WTC11 (cell line): ENCODE measurements around the gene SPC24. TPM values are rescaled to one million over a fixed set of nuclear protein-coding genes. Genes with fewer than 3 reads are reported as not detected.

ENCODE experiments used
- ATAC-seq: fragments of 200-7000 bp; cut with Tn5 transposase; 2 replicates; pipeline ENCODE4 v1.10.0; 2021; ENCODE audit warnings: mild to moderate bottlenecking, moderate library complexity
- CTCF ChIA-PET: fragments of 300-600 bp; sonication (Branson Sonifier 250); formaldehyde crosslinking; loops from one replicate; lab custom pipeline; 2021; ENCODE audit warnings: antibody characterized with exemption; lab: Charles Lee
- POLR2A ChIA-PET: fragments of 350-600 bp; sonication (Branson Sonifier 250); formaldehyde crosslinking; loops from one replicate; lab custom pipeline; 2021; ENCODE audit warnings: antibody characterized with exemption; lab: Charles Lee
- DNase-seq: peaks from one replicate; pipeline ENCODE4 v3.0.0; 2021; ENCODE audit warnings: low spot score
- H3K27ac Mint-ChIP-seq: 2 replicates; pipeline ENCODE4 v1.8.0; 2021; ENCODE audit warnings: mixed read lengths
- H3K27me3 Mint-ChIP-seq: 2 replicates; pipeline ENCODE4 v1.8.0; 2021; ENCODE audit warnings: low read depth, mild to moderate bottlenecking, moderate library complexity, mixed read lengths
- H3K36me3 Mint-ChIP-seq: 2 replicates; pipeline ENCODE4 v1.8.0; 2021; ENCODE audit warnings: mixed read lengths
- H3K4me1 Mint-ChIP-seq: 2 replicates; pipeline ENCODE4 v1.8.0; 2022; ENCODE audit warnings: mixed read lengths
- H3K4me3 Mint-ChIP-seq: 2 replicates; pipeline ENCODE4 v1.8.0; 2021; ENCODE audit warnings: mild to moderate bottlenecking, moderate library complexity, mixed read lengths
- H3K9me3 Mint-ChIP-seq: 2 replicates; pipeline ENCODE4 v1.8.0; 2021; ENCODE audit warnings: mixed read lengths
- CBFB ChIP-seq: sonication (generic); formaldehyde crosslinking; IDR thresholded peaks from 2 replicates; pipeline ENCODE4 v1.8.1; 2022; ENCODE audit warnings: mild to moderate bottlenecking, low read depth, missing genetic modification reagents
- CREB1 ChIP-seq: sonication (generic); formaldehyde crosslinking; IDR thresholded peaks from 2 replicates; pipeline ENCODE4 v1.8.0; 2023; ENCODE audit warnings: mild to moderate bottlenecking, missing genetic modification reagents
- FOXJ3 ChIP-seq: sonication (generic); formaldehyde crosslinking; IDR thresholded peaks from 2 replicates; pipeline ENCODE4 v1.9.0; 2021; ENCODE audit warnings: missing genetic modification reagents, mild to moderate bottlenecking, borderline replicate concordance
- FOXK1 ChIP-seq: sonication (generic); formaldehyde crosslinking; IDR thresholded peaks from 2 replicates; pipeline ENCODE4 v1.8.0; 2022; ENCODE audit warnings: mild to moderate bottlenecking, moderate library complexity, missing genetic modification reagents
- GTF2I ChIP-seq: fragments of 250-450 bp; sonication (Bioruptor Pico); conservative IDR thresholded peaks from 2 replicates; pipeline ENCODE4 v1.4.0; 2021; ENCODE audit warnings: mild to moderate bottlenecking
- HMGA2 ChIP-seq: fragments of 250-450 bp; sonication (Bioruptor Pico); IDR thresholded peaks from 2 replicates; pipeline ENCODE4 v1.4.0; 2021; ENCODE audit warnings: mild to moderate bottlenecking, moderate library complexity
- JUN ChIP-seq: sonication (generic); formaldehyde crosslinking; IDR thresholded peaks from 2 replicates; pipeline ENCODE4 v1.8.0; 2023; ENCODE audit warnings: mild to moderate bottlenecking, missing genetic modification reagents
- NFATC4 ChIP-seq: fragments of 250-450 bp; sonication (Bioruptor Pico); IDR thresholded peaks from 2 replicates; pipeline ENCODE4 v1.9.0; 2021; ENCODE audit warnings: mild to moderate bottlenecking
- NFE2L1 ChIP-seq: sonication (generic); formaldehyde crosslinking; IDR thresholded peaks from 2 replicates; pipeline ENCODE4 v1.8.1; 2023; ENCODE audit warnings: missing genetic modification reagents
- NR1H2 ChIP-seq: sonication (generic); formaldehyde crosslinking; IDR thresholded peaks from 2 replicates; pipeline ENCODE4 v1.9.0; 2021; ENCODE audit warnings: mild to moderate bottlenecking, moderate library complexity, missing genetic modification reagents
- NR2C2 ChIP-seq: sonication (generic); formaldehyde crosslinking; IDR thresholded peaks from 2 replicates; pipeline ENCODE4 v1.8.0; 2022; ENCODE audit warnings: mild to moderate bottlenecking, missing genetic modification reagents
- RORB ChIP-seq: fragments of 250-450 bp; sonication (Bioruptor Pico); IDR thresholded peaks from 2 replicates; pipeline ENCODE4 v1.9.0; 2021; ENCODE audit warnings: mild to moderate bottlenecking
- SOX15 ChIP-seq: fragments of 250-450 bp; sonication (Bioruptor Pico); IDR thresholded peaks from 2 replicates; pipeline ENCODE4 v1.9.0; 2021; ENCODE audit warnings: mild to moderate bottlenecking
- SP1 ChIP-seq: sonication (generic); formaldehyde crosslinking; conservative IDR thresholded peaks from 2 replicates; pipeline ENCODE4 v1.8.1; 2022; ENCODE audit warnings: missing genetic modification reagents
- STAT6 ChIP-seq: sonication (generic); formaldehyde crosslinking; conservative IDR thresholded peaks from 2 replicates; pipeline ENCODE4 v1.8.1; 2023; ENCODE audit warnings: mild to moderate bottlenecking, low read depth, missing genetic modification reagents, moderate library complexity
- ZNF121 ChIP-seq: sonication (generic); formaldehyde crosslinking; IDR thresholded peaks from 2 replicates; pipeline ENCODE4 v1.8.0; 2023; ENCODE audit warnings: missing genetic modification reagents
- ZNF396 ChIP-seq: fragments of 250-450 bp; sonication (Bioruptor Pico); IDR thresholded peaks from 2 replicates; pipeline ENCODE4 v1.8.0; 2021; ENCODE audit warnings: mild to moderate bottlenecking, moderate library complexity, borderline replicate concordance
- ZNF416 ChIP-seq: fragments of 250-450 bp; sonication (Bioruptor Pico); IDR thresholded peaks from 2 replicates; pipeline ENCODE4 v1.9.0; 2021; ENCODE audit warnings: mild to moderate bottlenecking, inconsistent platforms
- total RNA-seq: library from RNA; stranded (reverse); gene quantifications from 3 replicates; pipeline ENCODE4 v1.2.3, GENCODE V29; 2021

The SPC24 gene
- total RNA-seq, 1 experiment from 2014 or later, result 62.2 TPM

GRCh38 chr19:11166281-11167142 lies 10.9 kb upstream of the SPC24 start:
- Mint-ChIP-seq H3K27me3 (no peaks in the 10 kb centered on the region; the same call in 1 of the 2 replicates), H3K4me1 (no peaks in the 10 kb centered on the region), H3K27ac (no peak overlapping the region), H3K9me3 (no peaks in the 10 kb centered on the region), H3K4me3 (no peak overlapping the region), H3K36me3 (peaks cover 21% of the 10 kb centered on the region)
- no peak for ATAC-seq
- ChIA-PET CTCF (interaction anchor here (0.6 kb wide), 1 partner anchor 217 kb away, joined by 3 read pairs; no protein-coding TSS in a partner anchor), POLR2A (no interaction called here)
- TF ChIP-seq NR2C2 (CRISPR knock-in tag) (no peak), SOX15 (CRISPR knock-in tag) (no peak)
- DNase-seq, result no peak

GRCh38 chr19:11165486-11166030 lies 10.0 kb upstream of the SPC24 start:
- CTCF ChIA-PET, result no interaction called here
- Mint-ChIP-seq H3K4me3 (no peak overlapping the region), H3K9me3 (no peaks in the 10 kb centered on the region), H3K27me3 (no peaks in the 10 kb centered on the region; the same call in 1 of the 2 replicates), H3K4me1 (no peaks in the 10 kb centered on the region), H3K36me3 (peaks cover 21% of the 10 kb centered on the region), H3K27ac (no peak overlapping the region)
- no peak for DNase-seq
- POLR2A ChIA-PET, result no interaction called here
- no peak for ATAC-seq
- TF ChIP-seq ZNF121 (CRISPR knock-in tag), result peak; percentile 67; the same call in 1 of the 2 replicates
- TF ChIP-seq ZNF396 (CRISPR knock-in tag), result no peak

GRCh38 chr19:11164879-11165406 lies 9.4 kb upstream of the SPC24 start:
- ChIA-PET CTCF (interaction anchor here (0.7 to 3.1 kb wide), 4 partner anchors 10 to 307 kb away, joined by 3 to 10 read pairs (median 4); no protein-coding TSS in a partner anchor), POLR2A (interaction anchor here (1.0 kb wide), 1 partner anchor 22 kb away, joined by 3 read pairs; no protein-coding TSS in a partner anchor)
- no peak overlapping the region for H3K4me3 Mint-ChIP-seq
- H3K9me3 Mint-ChIP-seq, result no peaks in the 10 kb centered on the region
- DNase-seq (no peak), ATAC-seq (no peak)
- no peaks in the 10 kb centered on the region for H3K4me1 Mint-ChIP-seq
- TF ChIP-seq NFE2L1 (CRISPR knock-in tag) (no peak), SP1 (CRISPR knock-in tag) (no peak), RORB (CRISPR knock-in tag) (no peak), STAT6 (no peak), ZNF416 (CRISPR knock-in tag) (no peak), CBFB (CRISPR knock-in tag) (no peak), HMGA2 (CRISPR knock-in tag) (no peak), GTF2I (no peak), NFATC4 (no peak), NR1H2 (CRISPR knock-in tag) (no peak), JUN (CRISPR knock-in tag) (no peak), FOXJ3 (CRISPR knock-in tag) (no peak), CREB1 (CRISPR knock-in tag) (no peak), FOXK1 (no peak)
- H3K27ac Mint-ChIP-seq, result peak overlapping the region; percentile 22
- no peaks in the 10 kb centered on the region; the same call in 1 of the 2 replicates for H3K27me3 Mint-ChIP-seq
- H3K36me3 Mint-ChIP-seq, result peaks cover 17% of the 10 kb centered on the region
